ENCODE measurements around the gene ATM.

DNA sequence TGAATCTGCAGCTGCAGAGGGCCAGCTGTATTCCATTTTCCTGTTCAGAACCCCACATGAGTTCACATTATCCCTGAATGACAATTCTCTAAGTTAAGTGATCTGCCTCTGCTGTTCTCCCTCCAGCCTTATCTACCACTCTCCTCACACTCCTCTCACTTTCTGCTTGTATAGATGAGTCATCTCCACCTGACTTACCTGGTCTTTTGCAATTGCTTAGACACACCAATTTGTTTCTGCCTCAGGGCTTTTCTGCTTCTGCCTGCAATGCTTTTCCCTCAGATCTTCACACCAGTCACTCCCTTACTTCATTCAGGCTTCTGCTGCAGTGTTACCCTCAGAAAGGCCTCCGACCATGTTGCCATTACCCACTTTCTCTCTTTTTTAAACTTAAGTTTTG is 118.1 kb downstream of the ATM start:
- TF ChIP-seq POLR2A (IDR thresholded peaks at IDR 0.05) (no peak), POLR2AphosphoS5 (IDR thresholded peaks at IDR 0.05) (peak; percentile 40)
- TF ChIP-seq, protein P1, sequence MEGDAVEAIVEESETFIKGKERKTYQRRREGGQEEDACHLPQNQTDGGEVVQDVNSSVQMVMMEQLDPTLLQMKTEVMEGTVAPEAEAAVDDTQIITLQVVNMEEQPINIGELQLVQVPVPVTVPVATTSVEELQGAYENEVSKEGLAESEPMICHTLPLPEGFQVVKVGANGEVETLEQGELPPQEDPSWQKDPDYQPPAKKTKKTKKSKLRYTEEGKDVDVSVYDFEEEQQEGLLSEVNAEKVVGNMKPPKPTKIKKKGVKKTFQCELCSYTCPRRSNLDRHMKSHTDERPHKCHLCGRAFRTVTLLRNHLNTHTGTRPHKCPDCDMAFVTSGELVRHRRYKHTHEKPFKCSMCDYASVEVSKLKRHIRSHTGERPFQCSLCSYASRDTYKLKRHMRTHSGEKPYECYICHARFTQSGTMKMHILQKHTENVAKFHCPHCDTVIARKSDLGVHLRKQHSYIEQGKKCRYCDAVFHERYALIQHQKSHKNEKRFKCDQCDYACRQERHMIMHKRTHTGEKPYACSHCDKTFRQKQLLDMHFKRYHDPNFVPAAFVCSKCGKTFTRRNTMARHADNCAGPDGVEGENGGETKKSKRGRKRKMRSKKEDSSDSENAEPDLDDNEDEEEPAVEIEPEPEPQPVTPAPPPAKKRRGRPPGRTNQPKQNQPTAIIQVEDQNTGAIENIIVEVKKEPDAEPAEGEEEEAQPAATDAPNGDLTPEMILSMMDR (IDR thresholded peaks at IDR 0.05) = no peak
